RWPE2 (cell line): ENCODE data around the gene OSBPL10.

ENCODE experiments used
- ATAC-seq: fragments of 200-7000 bp; cut with Tn5 transposase; 3 replicates; pipeline ENCODE4 v1.9.1; 2021; ENCODE audit warnings: low read depth
- DNase-seq: peaks from one replicate; pipeline ENCODE4 v3.0.0-alpha.2; 2020; ENCODE audit warnings: low spot score
- H3K27ac ChIP-seq: fragments of 450-650 bp; 2 replicates; pipeline ENCODE4 v1.5.1; 2017; ENCODE audit warnings: mild to moderate bottlenecking; ENCODE audit not compliant: poor library complexity, severe bottlenecking
- H3K27me3 ChIP-seq: fragments of 250-450 bp; sonication (Bioruptor Pico); 2 replicates; pipeline ENCODE4 v1.5.1; 2021; ENCODE audit warnings: mild to moderate bottlenecking, moderate library complexity; ENCODE audit not compliant: insufficient read depth, poor library complexity, severe bottlenecking
- H3K36me3 ChIP-seq: fragments of 250-450 bp; sonication (Bioruptor Pico); 2 replicates; pipeline ENCODE4 v1.5.1; 2020; ENCODE audit warnings: low read depth, mild to moderate bottlenecking, moderate library complexity
- H3K4me1 ChIP-seq: fragments of 250-450 bp; sonication (Bioruptor Pico); 2 replicates; pipeline ENCODE4 v1.5.1; 2021; ENCODE audit warnings: mild to moderate bottlenecking, moderate library complexity; ENCODE audit not compliant: insufficient read depth, poor library complexity, severe bottlenecking
- H3K4me3 ChIP-seq: fragments of 250-450 bp; sonication (Bioruptor Pico); 2 replicates; pipeline ENCODE4 v1.5.1; 2021; ENCODE audit warnings: mild to moderate bottlenecking, moderate library complexity; ENCODE audit not compliant: severe bottlenecking
- H3K9me3 ChIP-seq: fragments of 250-450 bp; sonication (Bioruptor Pico); 2 replicates; pipeline ENCODE4 v1.5.1; 2021; ENCODE audit warnings: mild to moderate bottlenecking, moderate library complexity; ENCODE audit not compliant: severe bottlenecking
- CTCF ChIP-seq: fragments of 450-650 bp; IDR thresholded peaks from one replicate; pipeline ENCODE4 v1.5.1; 2017; ENCODE audit warnings: mild to moderate bottlenecking, moderate library complexity; ENCODE audit not compliant: poor library complexity, severe bottlenecking

OSBPL10 gene

GRCh38 chr3:31839144-31839917, 141.7 kb downstream of the OSBPL10 start:
- Histone ChIP-seq H3K4me1 (peaks cover 8% of the 10 kb centered on the region), H3K9me3 (no peaks in the 10 kb centered on the region), H3K4me3 (no peak overlapping the region), H3K27me3 (no peaks in the 10 kb centered on the region), H3K36me3 (peaks cover 20% of the 10 kb centered on the region), H3K27ac (no peak overlapping the region)
- ATAC-seq (no peak), DNase-seq (no peak)
- TF ChIP-seq CTCF = no peak

- H3K9me3 ChIP-seq = no peaks in the 10 kb centered on the region
- peaks cover 5% of the 10 kb centered on the region; the same call in 1 of the 2 replicates for H3K36me3 ChIP-seq
- DNase-seq (no peak), ATAC-seq (0 out of 3 replicates have a peak, but pooled peaks have one; percentile 37)
- H3K27ac ChIP-seq = no peak overlapping the region
- no peak for TF ChIP-seq CTCF
- H3K4me1 ChIP-seq = peaks cover 10% of the 10 kb centered on the region
- no peaks in the 10 kb centered on the region for H3K27me3 ChIP-seq
- no peak overlapping the region for H3K4me3 ChIP-seq
Observed at GRCh38 chr3:31836131-31837075, 144.7 kb downstream of the OSBPL10 start.

GRCh38 chr3:31833391-31834190, 147.5 kb downstream of the OSBPL10 start:
- Histone ChIP-seq H3K4me1 (peaks cover 2% of the 10 kb centered on the region), H3K27ac (no peak overlapping the region), H3K36me3 (peaks cover 12% of the 10 kb centered on the region), H3K27me3 (no peaks in the 10 kb centered on the region), H3K9me3 (no peaks in the 10 kb centered on the region), H3K4me3 (no peak overlapping the region)
- ATAC-seq (no peak), DNase-seq (no peak)
- TF ChIP-seq CTCF = no peak

GRCh38 chr3:31832551-31832950, 148.5 kb downstream of the OSBPL10 start:
- ATAC-seq (peak; percentile 64), DNase-seq (no peak)
- peaks cover 23% of the 10 kb centered on the region for H3K36me3 ChIP-seq
- peaks cover 2% of the 10 kb centered on the region for H3K4me1 ChIP-seq
- no peak overlapping the region for H3K4me3 ChIP-seq
- H3K9me3 ChIP-seq = no peaks in the 10 kb centered on the region
- H3K27me3 ChIP-seq = no peaks in the 10 kb centered on the region
- no peak overlapping the region for H3K27ac ChIP-seq
- no peak for TF ChIP-seq CTCF
